GM18526 (cell line): Measurements from ENCODE around the gene CTH.

Experiments used
- POLR2A ChIP-seq: IDR thresholded peaks from 3 replicates; pipeline ENCODE4 v1.6.1; 2011; ENCODE audit not compliant: insufficient read length; ENCODE audit errors: extremely low read depth

The CTH gene

GRCh38 chr1:70409136-70409535 is 1.9 kb upstream of the CTH start:
- no peak for TF ChIP-seq POLR2A

DNA sequence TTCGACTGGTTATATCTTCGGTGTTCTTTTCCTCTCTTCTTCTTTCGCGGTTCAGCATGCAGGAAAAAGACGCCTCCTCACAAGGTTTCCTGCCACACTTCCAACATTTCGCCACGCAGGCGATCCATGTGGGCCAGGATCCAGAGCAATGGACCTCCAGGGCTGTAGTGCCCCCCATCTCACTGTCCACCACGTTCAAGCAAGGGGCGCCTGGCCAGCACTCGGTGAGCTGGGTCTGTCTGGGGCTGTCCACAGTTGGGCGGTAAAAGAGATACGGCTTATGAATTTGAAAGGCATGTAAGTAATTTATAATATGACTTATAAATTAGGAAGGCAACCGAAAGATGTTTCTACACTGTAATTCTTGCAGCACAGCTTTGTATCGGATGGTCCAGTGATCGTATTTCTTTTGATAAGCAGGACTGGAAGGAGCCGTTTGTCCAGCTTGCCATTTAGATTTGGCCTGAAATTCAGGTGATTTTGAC is 334 bp downstream of the CTH start:
- no peak for TF ChIP-seq POLR2A

GRCh38 chr1:70415882-70416281 is 4.8 kb downstream of the CTH start:
- no peak for TF ChIP-seq POLR2A

GRCh38 chr1:70420320-70420719 is 9.3 kb downstream of the CTH start:
- TF ChIP-seq POLR2A = no peak

DNA sequence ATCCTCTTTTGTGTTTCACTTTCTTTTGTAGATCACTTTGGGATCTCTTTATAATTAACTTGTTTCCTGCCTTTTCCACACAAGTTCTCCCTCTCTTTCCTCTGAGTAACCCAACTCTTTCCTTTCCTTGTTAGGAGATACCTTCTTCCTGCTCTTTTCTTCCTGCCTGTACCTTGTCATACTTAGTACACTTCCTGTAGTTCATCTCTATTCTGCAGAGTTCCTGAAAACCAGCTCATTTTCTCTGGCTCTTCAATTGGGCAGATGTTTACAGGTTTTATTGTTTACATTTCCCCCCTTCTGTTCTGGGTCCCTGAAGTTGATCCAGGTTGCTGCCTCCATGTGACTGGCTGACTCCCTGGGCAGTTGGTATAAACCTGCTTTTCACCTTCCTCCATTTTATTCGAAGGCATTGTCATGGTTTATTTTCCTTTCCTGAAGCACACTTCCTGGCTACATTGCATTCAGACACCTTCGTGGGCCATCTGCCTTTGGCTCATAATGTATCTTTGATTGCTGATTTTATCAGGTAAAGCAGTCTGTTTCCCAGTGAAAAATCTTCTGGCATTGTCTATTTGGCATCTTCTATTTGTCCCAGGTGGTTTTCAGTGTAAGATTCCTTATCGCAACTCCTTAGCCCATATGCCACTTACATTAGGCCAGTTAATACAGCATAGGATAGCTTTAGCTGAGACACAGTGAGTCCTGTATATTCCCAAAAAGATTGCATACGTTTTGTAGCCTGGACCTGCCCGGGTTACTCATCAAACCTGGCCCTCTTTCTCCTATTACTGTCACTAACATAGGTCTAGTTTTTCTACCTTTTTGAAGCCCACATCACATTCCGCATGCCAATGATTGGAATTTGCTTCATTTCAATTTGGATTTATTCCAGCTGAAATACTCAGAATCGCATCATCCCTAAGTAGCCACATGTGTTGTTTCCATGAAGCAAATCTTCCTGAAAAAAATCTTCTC is 15.4 kb downstream of the CTH start:
- no peak for TF ChIP-seq POLR2A

- no peak for TF ChIP-seq POLR2A
These were observed 16.9 kb downstream of the CTH start for GRCh38 chr1:70427976-70428375.

- TF ChIP-seq POLR2A = no peak
These were observed 18.2 kb downstream of the CTH start for GRCh38 chr1:70429219-70429618.

DNA sequence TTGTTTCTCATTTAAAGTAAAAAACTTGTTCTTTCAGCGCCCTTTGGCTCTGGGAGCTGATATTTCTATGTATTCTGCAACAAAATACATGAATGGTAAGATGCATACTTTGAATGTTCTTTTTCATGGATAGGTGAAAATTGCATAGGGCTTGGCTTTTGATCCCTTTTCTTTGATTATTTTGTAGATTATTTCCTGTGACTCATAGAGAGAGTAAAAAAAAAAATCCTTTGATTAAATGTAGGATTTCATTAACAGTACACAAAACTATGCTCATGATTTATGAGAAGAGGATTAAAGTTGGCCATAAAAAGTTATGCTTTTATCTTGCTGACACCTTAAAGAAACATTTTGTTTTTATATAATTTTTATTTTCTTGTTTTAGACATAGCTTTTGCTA is 18.7 kb downstream of the CTH start:
- no peak for TF ChIP-seq POLR2A

DNA sequence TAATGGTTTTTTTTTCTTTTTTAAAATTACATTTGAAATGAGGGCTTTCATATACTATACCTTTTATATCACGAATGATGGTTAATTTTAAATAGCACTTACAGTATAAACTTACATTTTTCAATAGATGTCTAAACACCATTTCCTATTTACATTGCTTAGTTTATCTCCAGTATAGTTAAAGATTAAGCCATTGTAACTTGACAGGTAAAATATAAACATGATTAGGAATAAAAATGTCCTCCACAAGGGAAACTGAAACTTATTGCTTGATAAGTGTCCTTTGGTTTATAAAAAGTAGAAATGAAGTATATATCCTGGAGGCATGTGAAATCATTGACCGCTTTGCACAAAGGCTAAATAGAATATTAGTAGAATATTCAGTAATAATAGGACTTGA is 20.2 kb downstream of the CTH start:
- no peak for TF ChIP-seq POLR2A

- TF ChIP-seq POLR2A = no peak
These were observed 20.8 kb downstream of the CTH start for GRCh38 chr1:70431874-70432273.

GRCh38 chr1:70434253-70434859 is 23.3 kb downstream of the CTH start:
- no peak for TF ChIP-seq POLR2A

DNA sequence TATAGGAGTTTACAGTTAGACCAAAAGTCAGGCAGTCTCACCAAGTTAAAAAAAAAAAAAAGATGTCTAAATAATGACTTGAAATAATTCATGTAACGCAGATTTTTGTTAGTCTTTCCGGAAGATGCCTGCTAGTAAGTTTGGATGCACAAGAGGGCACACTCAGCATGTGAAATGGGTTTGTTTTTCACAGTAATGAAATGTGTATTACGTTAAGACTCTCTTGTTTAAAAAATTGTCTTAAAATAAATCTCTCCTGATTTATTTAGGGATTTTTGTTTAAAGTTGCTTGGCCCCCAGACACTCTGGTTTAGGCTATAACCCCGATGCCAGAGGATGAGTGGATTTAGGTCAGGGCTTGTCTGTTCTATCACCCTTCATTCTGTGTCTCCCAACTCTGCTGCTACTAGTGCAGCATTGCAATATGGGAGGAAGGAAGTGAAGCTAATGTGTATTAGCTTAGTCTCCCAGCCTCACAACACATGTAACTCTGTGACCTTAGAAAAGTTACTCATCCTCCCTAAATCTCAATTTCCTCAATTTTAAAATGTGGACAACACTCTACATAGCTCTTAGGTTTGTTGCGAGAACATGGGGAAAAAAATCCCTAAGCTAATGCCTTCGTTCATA is 25.7 kb downstream of the CTH start:
- no peak for TF ChIP-seq POLR2A

GRCh38 chr1:70438529-70438928 is 27.5 kb downstream of the CTH start:
- no peak for TF ChIP-seq POLR2A

DNA sequence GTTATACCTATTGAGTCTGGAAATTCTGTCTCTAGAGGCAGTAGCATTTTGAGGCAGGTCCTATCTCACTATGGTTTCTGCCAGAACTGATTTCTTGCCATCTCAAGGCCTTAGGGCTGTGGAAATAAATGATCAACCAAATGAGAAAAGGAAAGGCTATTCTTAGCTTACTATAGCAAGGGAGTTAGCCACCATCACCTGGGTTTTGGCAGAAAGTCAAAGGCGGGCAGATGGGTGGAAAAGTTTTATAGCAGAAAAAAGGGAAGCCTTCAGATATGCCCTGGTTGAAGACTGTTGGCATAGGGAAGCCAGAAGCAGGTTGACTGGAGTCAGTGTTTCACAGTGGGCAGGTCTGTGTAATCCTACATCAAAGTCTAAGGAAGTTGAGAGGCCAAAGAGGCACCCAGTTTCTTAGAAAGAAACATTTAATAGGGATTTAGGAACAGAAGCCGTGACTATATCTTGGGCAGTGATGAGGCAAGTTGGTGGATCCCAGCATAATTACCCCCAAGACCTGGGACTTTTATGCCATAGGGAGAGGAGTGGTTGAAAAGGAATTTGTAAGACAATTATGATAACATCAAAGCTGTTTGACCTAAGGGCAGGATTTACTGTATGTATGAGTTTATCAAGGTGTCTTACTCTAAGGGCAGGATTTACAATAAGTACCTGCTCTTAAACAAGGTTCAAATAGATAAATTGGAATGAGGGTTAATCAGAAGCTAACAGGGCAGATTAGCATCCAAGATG is 29.7 kb downstream of the CTH start:
- no peak for TF ChIP-seq POLR2A

GRCh38 chr1:70441392-70442035 is 30.4 kb downstream of the CTH start:
- TF ChIP-seq POLR2A = no peak
